Tibial nerve (tissue), 4 donors: ENCODE data around the gene USP34. TPM values are rescaled to one million over a fixed set of nuclear protein-coding genes. Genes with fewer than 3 reads are reported as not detected.

ENCODE experiments used
- DNase-seq, 2 donors: peaks; one replicate each; pipeline ENCODE4 v3.0.0-alpha.2; 2019; ENCODE audit warnings: low spot score in 2 of 2
- H3K27ac ChIP-seq, 4 donors: fragments of 200-600 bp; sonication (generic) in 3 of 4; one replicate each; pipeline ENCODE4 v1.5.1; 2017 to 2019; ENCODE audit warnings: mild to moderate bottlenecking in 1 of 4
- H3K27me3 ChIP-seq, 2 donors: fragments of 200-600 bp; sonication (generic) in 1 of 2; one replicate each; pipeline versions ENCODE4 v1.5.1 to v1.6.0; 2017 to 2019
- H3K36me3 ChIP-seq, 3 donors: fragments of 200-600 bp; sonication (generic); one replicate each; pipeline ENCODE4 v1.5.1; 2018 to 2019
- H3K4me1 ChIP-seq, 4 donors: fragments of 200-600 bp; sonication (generic) in 3 of 4; one replicate each; pipeline ENCODE4 v1.5.1; 2017 to 2019
- H3K4me3 ChIP-seq, 4 donors: fragments of 200-600 bp; sonication (generic) in 3 of 4; one replicate each; pipeline ENCODE4 v1.5.1; 2017 to 2019; ENCODE audit warnings: mild to moderate bottlenecking in 1 of 4, moderate library complexity in 1 of 4
- H3K9me3 ChIP-seq, 4 donors: fragments of 200-600 bp; sonication (generic) in 3 of 4; one replicate each; pipeline ENCODE4 v1.5.1; 2017 to 2019
- EP300 ChIP-seq, 2 donors: sonication (generic); formaldehyde crosslinking; IDR thresholded peaks; one replicate each; pipeline ENCODE4 v1.6.1; 2017; ENCODE audit warnings: antibody characterized with exemption in 2 of 2, mild to moderate bottlenecking in 1 of 2
- POLR2A ChIP-seq, 2 donors: fragments of 450-650 bp; IDR thresholded peaks; one replicate each; pipeline ENCODE4 v1.6.1; 2017; ENCODE audit warnings: antibody characterized with exemption in 2 of 2, mild to moderate bottlenecking in 2 of 2, moderate library complexity in 2 of 2
- WGBS, 2 donors: methylation state at CpG; one replicate each; pipeline ENCODE4 v1.1.5; 2018; 5-methylcytosine and 5-hydroxymethylcytosine counted together
- total RNA-seq, 4 donors: library from RNA; depleted of rRNA; stranded (reverse); fragments of >200 nt; gene quantifications; one replicate each; pipeline ENCODE4 v1.1.0, GENCODE V29; 2016
- TF ChIP-seq, protein P1 (sequence below), 5 experiments: fragments of 200-600 bp in 3 of 5; fragments of 450-650 bp in 2 of 5; sonication (generic) in 3 of 5; IDR thresholded peaks; one replicate each; pipeline ENCODE4 v1.5.1; 2016 to 2019; ENCODE audit warnings: antibody characterized with exemption in 5 of 5, mild to moderate bottlenecking in 3 of 5, moderate library complexity in 2 of 5

Gene USP34
- total RNA-seq, 4 donors from 2014 or later = 114 to 211 (median 148) TPM

DNA sequence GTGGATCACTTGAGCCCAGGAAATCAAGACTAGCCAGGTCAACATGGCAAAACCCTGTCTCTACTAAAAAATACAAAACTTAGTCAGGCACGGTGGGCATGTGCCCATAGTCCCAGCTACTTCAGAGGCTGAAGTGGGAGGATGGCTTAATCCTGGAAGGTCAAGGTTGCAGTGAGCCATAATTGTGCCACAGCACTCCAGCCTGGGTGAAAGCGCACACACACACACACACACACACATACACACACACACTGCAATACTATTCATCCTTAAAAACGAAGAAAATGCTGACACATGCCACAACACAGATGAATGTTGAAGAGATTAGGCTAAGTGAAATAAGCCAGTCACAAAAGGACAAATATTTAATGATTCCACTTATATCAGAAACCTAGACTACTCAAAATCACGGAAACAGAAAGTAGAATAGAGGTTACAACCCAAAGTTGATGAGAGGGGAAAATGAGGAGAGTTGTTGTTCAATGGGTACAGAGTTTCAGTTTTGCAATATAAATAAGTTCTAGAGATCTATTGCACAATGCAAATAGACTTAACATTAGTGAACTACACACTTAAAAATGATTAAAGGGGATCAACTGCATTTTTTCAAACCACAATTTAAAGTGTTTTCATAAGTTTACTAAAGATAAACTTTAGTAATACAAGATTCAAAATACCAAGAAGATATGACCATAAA, 114.5 kb downstream of the USP34 start:
- H3K36me3 ChIP-seq = peaks cover 0 to 38% (median 0%) of the 10 kb centered on the region in 3 donors
- H3K4me3 ChIP-seq = no peak overlapping the region
- WGBS, 2 donors = 54 to 68% methylated on average over 4 of the region's 4 CpGs
- peaks cover 0 to 23% (median 0%) of the 10 kb centered on the region in 4 donors for H3K4me1 ChIP-seq
- TF ChIP-seq, protein P1, sequence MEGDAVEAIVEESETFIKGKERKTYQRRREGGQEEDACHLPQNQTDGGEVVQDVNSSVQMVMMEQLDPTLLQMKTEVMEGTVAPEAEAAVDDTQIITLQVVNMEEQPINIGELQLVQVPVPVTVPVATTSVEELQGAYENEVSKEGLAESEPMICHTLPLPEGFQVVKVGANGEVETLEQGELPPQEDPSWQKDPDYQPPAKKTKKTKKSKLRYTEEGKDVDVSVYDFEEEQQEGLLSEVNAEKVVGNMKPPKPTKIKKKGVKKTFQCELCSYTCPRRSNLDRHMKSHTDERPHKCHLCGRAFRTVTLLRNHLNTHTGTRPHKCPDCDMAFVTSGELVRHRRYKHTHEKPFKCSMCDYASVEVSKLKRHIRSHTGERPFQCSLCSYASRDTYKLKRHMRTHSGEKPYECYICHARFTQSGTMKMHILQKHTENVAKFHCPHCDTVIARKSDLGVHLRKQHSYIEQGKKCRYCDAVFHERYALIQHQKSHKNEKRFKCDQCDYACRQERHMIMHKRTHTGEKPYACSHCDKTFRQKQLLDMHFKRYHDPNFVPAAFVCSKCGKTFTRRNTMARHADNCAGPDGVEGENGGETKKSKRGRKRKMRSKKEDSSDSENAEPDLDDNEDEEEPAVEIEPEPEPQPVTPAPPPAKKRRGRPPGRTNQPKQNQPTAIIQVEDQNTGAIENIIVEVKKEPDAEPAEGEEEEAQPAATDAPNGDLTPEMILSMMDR (IDR thresholded peaks at IDR 0.05) = no peak
- H3K9me3 ChIP-seq = peaks cover 0 to 24% (median 4%) of the 10 kb centered on the region in 4 donors
- DNase-seq = no peak
- H3K27me3 ChIP-seq = no peaks in the 10 kb centered on the region
- H3K27ac ChIP-seq = no peak overlapping the region

DNA sequence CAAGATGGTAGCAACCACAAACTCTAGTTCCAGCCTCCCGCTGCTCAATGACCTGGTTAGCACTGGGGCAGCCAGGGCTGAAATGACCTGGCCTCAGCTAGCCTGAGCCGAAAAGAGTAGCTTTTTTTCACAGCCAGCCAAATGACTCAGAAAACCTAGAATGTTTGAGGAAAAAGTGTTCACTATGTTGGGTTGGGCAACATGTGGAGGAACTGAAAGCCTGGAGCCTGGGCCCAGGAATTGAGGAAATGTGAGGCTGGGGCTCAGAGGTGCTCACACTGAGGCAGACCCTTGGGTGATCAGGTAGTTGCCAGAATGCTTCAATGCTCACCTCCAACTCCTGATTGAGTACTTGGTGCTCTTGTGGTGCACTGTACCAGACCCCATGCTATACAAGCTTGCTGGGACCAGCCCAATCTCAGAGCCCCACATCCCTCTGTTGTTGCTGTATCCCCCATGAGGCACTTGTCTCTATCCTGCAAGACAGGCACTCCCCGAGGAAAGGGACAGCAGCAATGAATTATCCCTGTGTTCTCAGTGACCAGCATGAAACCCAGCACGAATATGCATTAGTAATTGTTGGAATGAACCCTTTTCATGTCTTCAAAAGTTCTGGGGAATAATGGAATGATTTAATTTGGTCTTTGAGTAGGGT, 116.2 kb downstream of the USP34 start:
- 62 to 65% methylated on average over 4 of the region's 4 CpGs for WGBS, 2 donors

DNA sequence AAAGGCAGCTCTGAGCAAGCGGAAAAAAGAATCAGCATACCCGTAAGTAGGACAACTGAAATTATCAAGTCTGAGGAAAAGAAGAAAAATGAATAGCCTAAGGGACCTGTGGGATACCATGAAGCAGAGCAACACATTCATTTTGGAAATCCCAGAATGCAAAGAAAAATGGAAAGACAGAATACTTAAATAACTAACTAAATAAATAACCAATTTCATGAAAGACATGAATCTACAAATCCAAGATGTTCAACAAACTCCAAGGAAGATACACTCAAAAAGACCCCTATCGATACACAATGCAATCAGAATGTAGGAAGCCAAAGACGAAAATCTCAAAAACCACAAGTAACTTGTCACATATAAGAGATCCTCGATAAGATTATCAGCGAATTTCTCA, 117.0 kb downstream of the USP34 start:
- TF ChIP-seq EP300 (IDR thresholded peaks at IDR 0.05) = no peak
- TF ChIP-seq, protein P1 (IDR thresholded peaks at IDR 0.05) = no peak
- no peak for TF ChIP-seq POLR2A (IDR thresholded peaks at IDR 0.05)
- H3K9me3 ChIP-seq = peaks cover 0 to 24% (median 4%) of the 10 kb centered on the region in 4 donors
- H3K27ac ChIP-seq = no peak overlapping the region
- no peak for DNase-seq
- H3K27me3 ChIP-seq = no peaks in the 10 kb centered on the region
- H3K4me1 ChIP-seq = peaks cover 0 to 23% (median 0%) of the 10 kb centered on the region in 4 donors
- no peak overlapping the region for H3K4me3 ChIP-seq
- H3K36me3 ChIP-seq = peaks cover 0 to 53% (median 0%) of the 10 kb centered on the region in 3 donors
- 94 to 99% methylated on average over 6 of the region's 6 CpGs for WGBS, 2 donors

More for the DNA sequence above, 116.2 kb downstream of the USP34 start:
- H3K27me3 ChIP-seq = no peaks in the 10 kb centered on the region
- TF ChIP-seq, protein P1 (IDR thresholded peaks at IDR 0.05) = no peak
- TF ChIP-seq POLR2A (IDR thresholded peaks at IDR 0.05) (no peak), EP300 (IDR thresholded peaks at IDR 0.05) (no peak)
- H3K36me3 ChIP-seq = peaks cover 0 to 45% (median 0%) of the 10 kb centered on the region in 3 donors
- no peak overlapping the region for H3K4me3 ChIP-seq
- peaks cover 0 to 23% (median 0%) of the 10 kb centered on the region in 4 donors for H3K4me1 ChIP-seq
- H3K9me3 ChIP-seq = peaks cover 0 to 24% (median 4%) of the 10 kb centered on the region in 4 donors
- DNase-seq = no peak
- H3K27ac ChIP-seq = no peak overlapping the region

DNA sequence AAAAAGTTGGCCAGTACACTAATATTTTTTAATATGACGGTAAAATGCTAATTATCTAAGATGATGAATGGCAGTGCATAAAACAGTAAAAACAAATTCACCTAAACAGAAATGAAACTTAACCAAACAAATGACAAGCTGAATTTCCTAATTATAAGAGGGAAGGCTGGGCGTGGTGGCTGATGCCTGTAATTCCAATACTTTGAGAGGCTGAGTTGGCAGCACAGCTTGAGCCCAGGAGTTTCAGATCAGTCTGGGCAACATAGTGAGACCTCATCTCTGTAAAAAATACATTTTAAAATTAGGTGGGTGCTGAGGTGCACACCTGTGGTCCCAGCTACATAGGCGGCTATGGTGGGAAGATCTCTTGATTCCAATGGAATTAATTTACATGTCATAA, 120.1 kb downstream of the USP34 start:
- DNase-seq = no peak
- TF ChIP-seq, protein P1 (IDR thresholded peaks at IDR 0.05) = no peak
- TF ChIP-seq POLR2A (IDR thresholded peaks at IDR 0.05) (no peak), EP300 (IDR thresholded peaks at IDR 0.05) (no peak)
- Histone ChIP-seq H3K9me3 (peaks cover 0 to 24% (median 4%) of the 10 kb centered on the region in 4 donors), H3K36me3 (peaks cover 0 to 82% (median 11%) of the 10 kb centered on the region in 3 donors), H3K4me3 (no peak overlapping the region), H3K4me1 (peaks cover 0 to under 1% (median 0%) of the 10 kb centered on the region in 4 donors), H3K27me3 (no peaks in the 10 kb centered on the region), H3K27ac (no peak overlapping the region)
- WGBS, 2 donors = 82 to 94% methylated on average over 3 of the region's 3 CpGs

DNA sequence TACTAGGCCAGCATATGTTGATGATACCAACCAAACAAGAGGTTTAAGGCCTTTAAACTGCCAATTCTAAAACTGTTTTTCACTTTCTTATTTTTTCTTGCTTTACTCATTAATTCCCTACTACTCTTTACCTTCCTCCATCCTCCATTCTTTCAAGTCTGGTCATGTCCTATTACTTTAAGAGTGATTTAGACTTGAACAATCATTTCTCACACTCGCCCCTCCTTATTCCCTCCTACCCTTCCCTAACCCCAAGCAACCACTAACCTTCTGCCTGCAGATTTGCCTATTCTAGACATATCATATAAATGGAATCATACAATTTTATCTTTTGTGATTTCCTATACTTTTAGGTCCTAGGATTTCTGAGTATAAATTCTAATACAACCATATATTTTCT, 127.7 kb downstream of the USP34 start:
- no peak for DNase-seq
- WGBS, 2 donors = 93 to 100% methylated on average over 1 of the region's 1 CpG
- Histone ChIP-seq H3K9me3 (no peaks in the 10 kb centered on the region), H3K4me3 (no peak overlapping the region), H3K27ac (no peak overlapping the region), H3K36me3 (peaks cover 0 to 81% (median 11%) of the 10 kb centered on the region in 3 donors), H3K27me3 (no peaks in the 10 kb centered on the region), H3K4me1 (no peaks in the 10 kb centered on the region)
- TF ChIP-seq POLR2A (IDR thresholded peaks at IDR 0.05) (no peak), EP300 (IDR thresholded peaks at IDR 0.05) (no peak)
- TF ChIP-seq, protein P1 (IDR thresholded peaks at IDR 0.05) = no peak
